Measurements from ENCODE around the gene COA7. TPM values are rescaled to one million over a fixed set of nuclear protein-coding genes. Genes with fewer than 3 reads are reported as not detected.
A peak's percentile ranks its signal among the peaks of the same experiment; 100 is the strongest.

COA7 gene
- total RNA-seq (10 to 100 TPM in 3 of 7 donors, 1 to 10 TPM in 4; 5.0 to 12.8 (median 8.8) TPM), polyA plus RNA-seq (1 to 10 TPM; 1.9 to 5.6 (median 3.5) TPM)
- long read RNA-seq, donor 1, full-length matches to known transcripts = 9 of 9 reads
- long read RNA-seq, donor 1, partial matches to known transcripts = 0 of 9 reads
- long read RNA-seq, donor 1, other reads (novel, unspliced or antisense) = 0 of 9 reads
- long read RNA-seq, donor 2, full-length matches to known transcripts = 7 of 7 reads
- long read RNA-seq, donor 2, partial matches to known transcripts = 0 of 7 reads
- long read RNA-seq, donor 2, other reads (novel, unspliced or antisense) = 0 of 7 reads

DNA sequence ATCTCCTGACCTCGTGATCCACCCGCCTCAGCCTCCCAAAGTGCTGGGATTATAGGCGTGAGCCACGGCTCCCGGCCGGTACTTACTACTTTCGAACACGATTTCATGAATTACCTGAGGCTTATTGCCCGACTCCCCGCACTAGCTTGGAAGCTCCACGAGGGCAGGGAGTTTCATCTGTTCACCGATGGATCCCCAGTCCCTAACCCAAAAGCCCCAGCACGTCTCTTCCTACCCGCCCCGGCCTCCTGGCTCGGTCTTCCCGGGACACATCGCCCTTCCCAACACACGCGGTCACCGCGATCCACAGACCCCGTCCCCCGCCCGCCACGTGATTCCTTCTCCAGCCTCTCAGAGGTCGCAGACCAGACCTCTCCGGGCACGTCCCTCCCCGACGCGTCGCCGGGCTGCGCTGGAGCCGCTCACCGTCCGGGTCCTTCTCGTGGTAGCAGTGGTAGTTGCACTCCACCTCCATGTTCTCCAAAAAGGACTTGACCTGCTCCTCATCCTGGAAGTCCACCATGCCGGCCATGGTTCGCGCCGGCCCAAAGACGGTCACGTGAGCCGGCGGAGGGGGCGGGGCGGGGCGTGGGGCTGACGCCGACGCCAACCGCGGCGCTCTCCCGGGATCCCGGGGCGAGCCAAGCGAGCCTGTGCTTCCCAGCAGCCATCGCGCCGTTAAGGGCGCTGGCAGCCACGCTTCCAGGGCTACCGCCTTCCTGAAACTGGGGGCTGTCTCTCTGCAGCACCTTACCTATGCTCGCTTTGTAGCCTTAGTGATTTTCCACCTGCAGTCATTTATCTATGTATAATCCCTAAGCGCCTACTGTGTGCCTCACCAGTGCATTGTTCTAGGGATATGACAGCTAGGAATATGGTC lies at the start of gene COA7:
TSS of gene COA7 (minus strand) at position 553 of the 880 bp plus-strand sequence. CDS start at position 532, 21 bp downstream.
- Histone ChIP-seq H3K4me1 (peaks cover 7 to 39% (median 25%) of the 10 kb centered on the region in 6 donors), H3K36me3 (peaks cover 0 to 4% (median under 1%) of the 10 kb centered on the region in 6 donors), H3K27me3 (replicated peaks in 1 of 7) (no peaks in the 10 kb centered on the region), H3K27ac (peak within 1 kb of the TSS; percentile 48 to 86 (median 66)), H3K9me3 (no peaks in the 10 kb centered on the region), H3K4me3 (peak within 1 kb of the TSS; percentile 60 to 87 (median 72))
- intact Hi-C loops (cut with DNase I; ENCODE audit: low total_unique reads) = no loop called here
- TF ChIP-seq, protein P1, sequence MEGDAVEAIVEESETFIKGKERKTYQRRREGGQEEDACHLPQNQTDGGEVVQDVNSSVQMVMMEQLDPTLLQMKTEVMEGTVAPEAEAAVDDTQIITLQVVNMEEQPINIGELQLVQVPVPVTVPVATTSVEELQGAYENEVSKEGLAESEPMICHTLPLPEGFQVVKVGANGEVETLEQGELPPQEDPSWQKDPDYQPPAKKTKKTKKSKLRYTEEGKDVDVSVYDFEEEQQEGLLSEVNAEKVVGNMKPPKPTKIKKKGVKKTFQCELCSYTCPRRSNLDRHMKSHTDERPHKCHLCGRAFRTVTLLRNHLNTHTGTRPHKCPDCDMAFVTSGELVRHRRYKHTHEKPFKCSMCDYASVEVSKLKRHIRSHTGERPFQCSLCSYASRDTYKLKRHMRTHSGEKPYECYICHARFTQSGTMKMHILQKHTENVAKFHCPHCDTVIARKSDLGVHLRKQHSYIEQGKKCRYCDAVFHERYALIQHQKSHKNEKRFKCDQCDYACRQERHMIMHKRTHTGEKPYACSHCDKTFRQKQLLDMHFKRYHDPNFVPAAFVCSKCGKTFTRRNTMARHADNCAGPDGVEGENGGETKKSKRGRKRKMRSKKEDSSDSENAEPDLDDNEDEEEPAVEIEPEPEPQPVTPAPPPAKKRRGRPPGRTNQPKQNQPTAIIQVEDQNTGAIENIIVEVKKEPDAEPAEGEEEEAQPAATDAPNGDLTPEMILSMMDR (IDR thresholded peaks at IDR 0.05 in 8 of 11, conservative IDR thresholded peaks at IDR 0.05 in 3 of 11) = no peak
- no peak for TF ChIP-seq POLR2A (IDR thresholded peaks at IDR 0.05)
- peak; percentile 84 to 88 (median 86) for TF ChIP-seq POLR2AphosphoS5 (IDR thresholded peaks at IDR 0.05)
- peak; percentile 94 for DNase-seq
- WGBS, 5 donors = 1 to 5% (median 2%) methylated on average over 48 to 68 of the region's 68 CpGs

DNA sequence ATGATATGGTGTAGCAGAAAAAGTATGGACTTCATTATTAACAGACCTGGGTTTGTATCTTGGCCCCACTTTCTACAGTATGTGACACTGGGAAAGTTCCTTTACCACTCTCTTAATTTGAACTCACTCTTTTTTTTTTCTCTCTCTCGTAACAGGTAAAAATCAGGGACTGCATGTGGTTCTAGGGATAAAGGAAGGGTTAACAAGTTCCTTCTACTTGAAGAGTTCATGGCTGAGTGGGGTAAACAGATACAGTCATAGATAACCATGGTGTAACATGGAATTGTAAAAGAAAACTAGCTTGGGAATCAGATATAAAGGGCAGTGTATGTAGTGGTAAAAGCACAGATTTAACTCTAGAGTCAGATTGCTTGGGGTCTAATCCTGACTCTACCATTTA lies 49.3 kb upstream of the COA7 start:
- Histone ChIP-seq H3K36me3 (no peaks in the 10 kb centered on the region), H3K9me3 (no peaks in the 10 kb centered on the region), H3K27me3 (replicated peaks in 1 of 7) (no peaks in the 10 kb centered on the region), H3K4me1 (peaks cover 0 to 23% (median 5%) of the 10 kb centered on the region in 6 donors), H3K27ac (no peak overlapping the region), H3K4me3 (no peak overlapping the region)
- DNase-seq = no peak
- TF ChIP-seq POLR2AphosphoS5 (IDR thresholded peaks at IDR 0.05) (no peak), POLR2A (IDR thresholded peaks at IDR 0.05) (no peak)
- TF ChIP-seq, protein P1 (IDR thresholded peaks at IDR 0.05 in 8 of 11, conservative IDR thresholded peaks at IDR 0.05 in 3 of 11) = no peak
- intact Hi-C loops (cut with DNase I; ENCODE audit: low total_unique reads) = no loop called here
- 87 to 100% (median 97%) methylated on average over 1 of the region's 1 CpG for WGBS, 5 donors

DNA sequence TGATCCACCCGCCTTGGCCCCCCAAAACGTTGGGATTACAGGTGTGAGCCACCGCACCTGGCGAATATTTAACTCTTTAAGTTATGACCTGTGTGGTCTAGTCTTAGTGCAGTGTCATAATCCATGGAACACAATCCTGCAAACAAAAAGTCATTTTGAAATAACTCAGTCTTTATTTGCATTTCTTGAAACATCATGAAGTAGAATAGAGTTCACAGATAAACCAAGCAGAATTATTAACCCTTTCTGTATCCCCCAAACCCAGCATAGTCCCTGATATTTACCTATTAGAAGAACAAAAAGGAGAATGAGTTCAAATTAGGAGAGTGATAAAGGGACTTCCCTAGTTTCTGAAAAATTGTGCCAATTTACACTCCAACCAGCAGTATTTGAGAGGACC lies 48.0 kb upstream of the COA7 start:
- Histone ChIP-seq H3K4me1 (peaks cover 0 to 15% (median 5%) of the 10 kb centered on the region in 6 donors), H3K27ac (no peak overlapping the region), H3K9me3 (no peaks in the 10 kb centered on the region), H3K36me3 (no peaks in the 10 kb centered on the region), H3K27me3 (replicated peaks in 1 of 7) (no peaks in the 10 kb centered on the region), H3K4me3 (no peak overlapping the region)
- no peak for DNase-seq
- WGBS, 5 donors = 83 to 97% (median 94%) methylated on average over 4 of the region's 4 CpGs
- no peak for TF ChIP-seq POLR2AphosphoS5 (IDR thresholded peaks at IDR 0.05)
- no peak for TF ChIP-seq POLR2A (IDR thresholded peaks at IDR 0.05)
- intact Hi-C loops (cut with DNase I; ENCODE audit: low total_unique reads) = no loop called here

DNA sequence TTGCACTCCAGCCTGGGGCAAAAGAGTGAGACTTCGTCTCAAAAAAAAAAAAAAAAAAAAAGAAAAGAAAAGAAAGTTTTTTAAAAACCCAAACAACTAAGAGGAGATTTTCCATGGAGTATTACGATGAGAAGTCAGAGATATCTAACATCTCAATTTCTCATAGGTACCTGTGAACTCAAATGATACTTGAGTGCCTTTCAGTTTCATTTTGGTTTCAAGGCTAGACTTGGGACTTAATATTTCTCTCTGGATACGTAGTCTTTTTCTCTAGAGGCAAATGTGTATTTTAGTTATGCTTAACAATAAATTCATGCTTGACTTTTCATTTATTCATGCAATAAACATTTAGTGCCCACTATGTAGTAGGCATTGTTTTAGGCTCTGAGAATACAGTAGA lies 43.1 kb upstream of the COA7 start:
- H3K27ac ChIP-seq = no peak overlapping the region
- peaks cover 0 to 28% (median 0%) of the 10 kb centered on the region in 6 donors for H3K4me1 ChIP-seq
- H3K27me3 ChIP-seq (replicated peaks in 1 of 7) = no peaks in the 10 kb centered on the region
- no peaks in the 10 kb centered on the region for H3K9me3 ChIP-seq
- 75 to 82% (median 79%) methylated on average over 3 of the region's 3 CpGs for WGBS, 5 donors
- H3K36me3 ChIP-seq = no peaks in the 10 kb centered on the region
- intact Hi-C loops (cut with DNase I; ENCODE audit: low total_unique reads) = no loop called here
- no peak overlapping the region for H3K4me3 ChIP-seq
- no peak for DNase-seq
- TF ChIP-seq POLR2A (IDR thresholded peaks at IDR 0.05) (no peak), POLR2AphosphoS5 (IDR thresholded peaks at IDR 0.05) (no peak)
- TF ChIP-seq, protein P1 (IDR thresholded peaks at IDR 0.05 in 8 of 11, conservative IDR thresholded peaks at IDR 0.05 in 3 of 11) = no peak
